Effector memory CD4-positive, alpha-beta T cell (primary cell): ENCODE measurements around the gene SCARB1.

Experiments used
- DNase-seq, 3 donors: peaks; one replicate each; pipeline ENCODE4 v3.0.0-alpha.2; 2020
- H3K27ac ChIP-seq: 2 replicates; pipeline ENCODE4 v1.7.0; 2013; ENCODE audit warnings: mild to moderate bottlenecking, low read length, moderate library complexity; ENCODE audit not compliant: insufficient read depth, poor library complexity, severe bottlenecking
- H3K27me3 ChIP-seq: replicated peaks from 2 replicates; pipeline ENCODE4 v1.7.0; 2013; ENCODE audit warnings: mild to moderate bottlenecking, low read length; ENCODE audit not compliant: insufficient read depth, control insufficient read depth, poor library complexity, severe bottlenecking
- H3K36me3 ChIP-seq: 2 replicates; pipeline ENCODE4 v1.7.0; 2013; ENCODE audit warnings: mild to moderate bottlenecking, low read length, moderate library complexity; ENCODE audit not compliant: control insufficient read depth, insufficient read depth
- H3K4me1 ChIP-seq: 2 replicates; pipeline ENCODE4 v1.7.0; 2013; ENCODE audit warnings: low read length, mild to moderate bottlenecking; ENCODE audit not compliant: control insufficient read depth, insufficient read depth, poor library complexity, severe bottlenecking
- H3K4me3 ChIP-seq: 2 replicates; pipeline ENCODE4 v1.7.0; 2013; ENCODE audit warnings: low read length, low read depth, mild to moderate bottlenecking; ENCODE audit not compliant: insufficient read depth, poor library complexity, severe bottlenecking
- H3K9me3 ChIP-seq: 2 replicates; pipeline ENCODE4 v1.7.0; 2013; ENCODE audit warnings: mild to moderate bottlenecking, low read length, moderate library complexity; ENCODE audit not compliant: control insufficient read depth

Gene SCARB1

DNA sequence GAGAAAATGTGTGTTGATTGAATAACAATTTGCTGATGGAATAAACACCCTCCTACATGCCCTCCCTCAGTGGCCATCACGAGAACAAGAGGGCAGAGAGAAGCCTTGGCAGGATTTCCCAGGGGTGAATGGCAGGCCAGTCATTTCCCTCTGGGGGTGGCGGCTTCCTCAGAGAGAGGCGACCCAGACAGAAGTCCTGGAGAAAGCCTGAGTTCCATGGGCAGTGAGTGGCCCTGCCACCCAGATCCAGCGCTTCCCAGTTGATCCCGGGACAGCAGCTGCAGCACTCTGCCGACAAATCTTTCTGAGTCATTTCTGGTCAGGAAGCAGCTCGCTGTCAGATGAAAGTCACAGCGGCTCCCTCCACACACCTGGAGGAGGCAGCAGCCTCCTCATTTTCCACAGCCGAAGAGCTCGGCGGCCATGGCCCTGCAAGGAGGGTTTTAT is 123.0 kb downstream of the SCARB1 start:
- Histone ChIP-seq H3K9me3 (no peaks in the 10 kb centered on the region), H3K4me1 (no peaks in the 10 kb centered on the region), H3K27ac (no peak overlapping the region), H3K27me3 (no peaks in the 10 kb centered on the region), H3K36me3 (no peaks in the 10 kb centered on the region), H3K4me3 (no peak overlapping the region)
- no peak for DNase-seq

GRCh38 chr12:124739953-124740561 is 123.6 kb downstream of the SCARB1 start:
- no peak overlapping the region for H3K4me3 ChIP-seq
- no peaks in the 10 kb centered on the region for H3K27me3 ChIP-seq
- H3K27ac ChIP-seq: no peak overlapping the region
- H3K36me3 ChIP-seq: no peaks in the 10 kb centered on the region
- DNase-seq: no peak
- no peaks in the 10 kb centered on the region for H3K9me3 ChIP-seq
- no peaks in the 10 kb centered on the region for H3K4me1 ChIP-seq

DNA sequence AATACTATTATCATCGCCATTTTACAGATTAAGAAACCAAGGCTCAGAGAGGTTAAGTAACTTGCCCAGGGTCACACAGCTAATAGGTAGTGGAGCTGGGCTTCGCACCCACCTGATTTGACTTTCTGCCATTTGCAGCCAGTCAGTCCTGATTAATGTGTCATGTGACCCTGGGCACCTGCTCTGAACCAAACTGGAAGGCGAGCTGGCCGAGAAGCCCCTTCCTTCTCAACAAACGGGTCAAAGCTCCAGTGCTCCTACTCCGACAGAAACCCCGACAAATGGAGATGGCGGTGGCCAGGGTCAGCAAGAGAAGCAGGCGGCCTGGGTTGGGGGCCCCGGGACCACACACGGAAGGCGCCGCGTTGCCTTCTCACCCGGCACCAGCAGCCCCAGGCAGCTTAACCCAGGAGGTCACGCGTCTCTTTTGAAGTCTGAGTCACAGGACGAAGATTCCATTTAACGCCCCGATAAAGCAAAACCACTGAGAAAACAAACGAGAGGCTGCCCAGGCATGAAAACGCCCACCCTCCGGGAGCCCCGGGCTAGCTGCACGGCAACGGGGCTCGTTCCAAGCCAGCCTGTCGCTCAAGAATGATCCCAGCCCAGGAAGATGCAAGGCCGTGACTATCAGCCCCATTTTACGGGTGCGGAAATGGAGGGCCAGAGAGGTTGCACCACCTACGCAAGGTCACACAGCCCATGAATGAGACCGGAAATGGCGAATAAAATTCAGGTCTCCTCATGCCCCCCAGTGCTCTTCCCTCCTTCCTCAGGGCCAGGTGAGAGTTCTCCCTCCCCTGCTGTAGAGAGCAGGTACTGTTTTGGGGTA is 124.8 kb downstream of the SCARB1 start:
- H3K27ac ChIP-seq: no peak overlapping the region
- no peaks in the 10 kb centered on the region for H3K36me3 ChIP-seq
- H3K9me3 ChIP-seq: no peaks in the 10 kb centered on the region
- no peaks in the 10 kb centered on the region for H3K4me1 ChIP-seq
- no peak for DNase-seq
- H3K4me3 ChIP-seq: no peak overlapping the region
- no peaks in the 10 kb centered on the region for H3K27me3 ChIP-seq

GRCh38 chr12:124737772-124738635 is 125.7 kb downstream of the SCARB1 start:
- Histone ChIP-seq H3K27me3 (no peaks in the 10 kb centered on the region), H3K27ac (no peak overlapping the region), H3K4me1 (no peaks in the 10 kb centered on the region), H3K4me3 (no peak overlapping the region), H3K9me3 (no peaks in the 10 kb centered on the region), H3K36me3 (no peaks in the 10 kb centered on the region)
- no peak for DNase-seq

DNA sequence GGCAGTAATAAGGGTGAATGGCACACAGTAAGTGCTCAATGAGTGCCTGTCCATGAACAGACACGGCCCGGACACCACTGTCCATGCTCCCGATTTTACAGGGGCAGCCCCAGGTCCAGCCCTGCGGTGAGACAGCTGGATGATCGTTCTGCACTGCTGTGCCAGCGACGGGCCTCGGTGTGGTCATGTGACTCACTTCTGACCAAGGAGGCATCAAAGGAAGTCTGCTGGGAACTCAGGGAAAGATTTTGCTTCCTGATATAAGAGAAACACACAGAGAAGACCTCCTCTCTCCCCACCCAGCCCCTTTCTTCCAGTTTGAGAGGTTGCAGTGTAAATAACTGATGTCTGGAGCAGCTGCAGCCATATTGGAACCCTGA is 126.6 kb downstream of the SCARB1 start:
- Histone ChIP-seq H3K36me3 (no peaks in the 10 kb centered on the region), H3K27ac (no peak overlapping the region), H3K9me3 (no peaks in the 10 kb centered on the region), H3K4me3 (no peak overlapping the region), H3K4me1 (no peaks in the 10 kb centered on the region), H3K27me3 (no peaks in the 10 kb centered on the region)
- no peak for DNase-seq

- no peaks in the 10 kb centered on the region for H3K36me3 ChIP-seq
- no peaks in the 10 kb centered on the region for H3K9me3 ChIP-seq
- no peak overlapping the region for H3K4me3 ChIP-seq
- H3K27ac ChIP-seq: no peak overlapping the region
- DNase-seq: no peak
- no peaks in the 10 kb centered on the region for H3K27me3 ChIP-seq
- no peaks in the 10 kb centered on the region for H3K4me1 ChIP-seq
Measured at GRCh38 chr12:124736115-124737039, 127.3 kb downstream of the SCARB1 start.

- H3K4me3 ChIP-seq: no peak overlapping the region
- no peaks in the 10 kb centered on the region for H3K9me3 ChIP-seq
- H3K4me1 ChIP-seq: no peaks in the 10 kb centered on the region
- no peaks in the 10 kb centered on the region for H3K36me3 ChIP-seq
- no peak overlapping the region for H3K27ac ChIP-seq
- no peaks in the 10 kb centered on the region for H3K27me3 ChIP-seq
- DNase-seq: no peak
Measured at GRCh38 chr12:124734224-124734788, 129.4 kb downstream of the SCARB1 start.

DNA sequence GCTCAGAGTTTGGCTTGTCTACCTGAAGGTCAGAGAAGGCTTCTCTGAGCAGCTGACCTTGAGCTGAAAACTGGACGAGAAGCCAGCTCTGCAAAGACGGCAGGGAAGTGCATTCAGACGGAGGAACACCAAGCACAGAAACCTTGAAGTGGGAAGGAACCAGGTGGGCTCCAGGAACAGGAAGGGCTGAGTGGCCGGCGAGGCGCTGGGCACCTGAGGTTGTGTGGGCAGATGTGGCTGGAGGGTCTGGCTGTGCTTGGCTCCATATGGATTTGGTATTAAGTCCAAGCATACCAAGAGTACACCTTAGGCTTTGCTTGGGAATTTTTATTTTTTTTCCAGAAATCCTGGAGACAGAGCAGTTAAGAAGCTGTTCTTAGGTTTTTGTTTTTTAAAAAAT is 130.6 kb downstream of the SCARB1 start:
- Histone ChIP-seq H3K27me3 (no peaks in the 10 kb centered on the region), H3K36me3 (no peaks in the 10 kb centered on the region), H3K9me3 (no peaks in the 10 kb centered on the region), H3K4me1 (no peaks in the 10 kb centered on the region), H3K27ac (no peak overlapping the region), H3K4me3 (no peak overlapping the region)
- no peak for DNase-seq
